MCF 10A (cell line): ENCODE measurements around the gene CRIM1. TPM values are rescaled to one million over a fixed set of nuclear protein-coding genes. Genes with fewer than 3 reads are reported as not detected.

Source experiments
- BruUV-seq: library from RNA; stranded (reverse); fragments of 400-500 nt; replicated peaks from 2 replicates; lab custom pipeline; 2021; lab: Mats Ljungman, UMichigan
- CTCF ChIA-PET: fragments of 300-600 bp; sonication (Branson Sonifier 250); formaldehyde crosslinking; extraction: SDS; loops from one replicate; lab custom pipeline; 2021; ENCODE audit warnings: antibody characterized with exemption, inconsistent platforms; lab: Yijun Ruan, JAX
- POLR2A ChIA-PET: fragments of 300-600, 350-650 bp; sonication (Branson Sonifier 250); formaldehyde crosslinking; extraction: SDS; loops from one replicate; lab custom pipeline; 2020; ENCODE audit warnings: antibody characterized with exemption, inconsistent platforms; lab: Yijun Ruan, JAX
- DNase-seq: peaks from one replicate; pipeline ENCODE4 v3.0.0-alpha.2; 2018; ENCODE audit not compliant: unreplicated experiment
- H3K27ac Mint-ChIP-seq: one replicate; pipeline ENCODE4 v1.8.0; 2022; ENCODE audit warnings: mild to moderate bottlenecking, low read depth, mixed read lengths; ENCODE audit not compliant: unreplicated experiment
- H3K27me3 Mint-ChIP-seq: one replicate; pipeline ENCODE4 v1.8.0; 2022; ENCODE audit warnings: mixed read lengths; ENCODE audit not compliant: insufficient read depth, unreplicated experiment
- H3K36me3 Mint-ChIP-seq: one replicate; pipeline ENCODE4 v1.8.0; 2022; ENCODE audit warnings: mild to moderate bottlenecking, moderate library complexity, mixed read lengths; ENCODE audit not compliant: insufficient read depth, unreplicated experiment
- H3K4me1 Mint-ChIP-seq: one replicate; pipeline ENCODE4 v1.8.0; 2022; ENCODE audit warnings: mixed read lengths; ENCODE audit not compliant: insufficient read depth, unreplicated experiment
- H3K4me3 Mint-ChIP-seq: one replicate; pipeline ENCODE4 v1.8.0; 2022; ENCODE audit warnings: mild to moderate bottlenecking, moderate library complexity, mixed read lengths; ENCODE audit not compliant: unreplicated experiment
- H3K9me3 Mint-ChIP-seq: one replicate; pipeline ENCODE4 v1.8.0; 2022; ENCODE audit warnings: mixed read lengths; ENCODE audit not compliant: unreplicated experiment
- CTCF ChIP-seq: fragments of 200-600 bp; IDR thresholded peaks from one replicate; pipeline ENCODE4 v1.8.0; 2022; ENCODE audit warnings: antibody characterized with exemption, mild to moderate bottlenecking; ENCODE audit not compliant: unreplicated experiment
- intact Hi-C: fragments of 100-400 bp; cut with micrococcal nuclease; formaldehyde crosslinking; loops from 2 replicates; pipeline ENCODE4 v1.14.1; 2022
- total RNA-seq: library from RNA; stranded (reverse); gene quantifications from 2 replicates; pipeline ENCODE4 v1.2.3, GENCODE V29; 2022

Gene CRIM1
- total RNA-seq, 1 experiment from 2014 or later, result 185 TPM

- Mint-ChIP-seq H3K27ac (no peak overlapping the region), H3K4me1 (peaks cover 33% of the 10 kb centered on the region), H3K27me3 (no peaks in the 10 kb centered on the region), H3K9me3 (no peaks in the 10 kb centered on the region), H3K36me3 (peaks cover 69% of the 10 kb centered on the region), H3K4me3 (no peak overlapping the region)
- intact Hi-C loops, result no loop called here
- POLR2A ChIA-PET, result interaction anchor here (0.7 to 5.9 kb wide), 4 partner anchors 9 to 28 kb away, joined by 3 to 38 read pairs (median 6); no protein-coding TSS in a partner anchor
- no TSS peak for BruUV-seq
- CTCF ChIA-PET, result interaction anchor here (0.7 to 2.5 kb wide), 3 partner anchors 9 to 74 kb away, joined by 3 to 9 read pairs (median 5); no protein-coding TSS in a partner anchor
- TF ChIP-seq CTCF, result no peak
- no peak for DNase-seq
Measured at GRCh38 chr2:36385603-36386002, 30.0 kb downstream of the CRIM1 start.

DNA sequence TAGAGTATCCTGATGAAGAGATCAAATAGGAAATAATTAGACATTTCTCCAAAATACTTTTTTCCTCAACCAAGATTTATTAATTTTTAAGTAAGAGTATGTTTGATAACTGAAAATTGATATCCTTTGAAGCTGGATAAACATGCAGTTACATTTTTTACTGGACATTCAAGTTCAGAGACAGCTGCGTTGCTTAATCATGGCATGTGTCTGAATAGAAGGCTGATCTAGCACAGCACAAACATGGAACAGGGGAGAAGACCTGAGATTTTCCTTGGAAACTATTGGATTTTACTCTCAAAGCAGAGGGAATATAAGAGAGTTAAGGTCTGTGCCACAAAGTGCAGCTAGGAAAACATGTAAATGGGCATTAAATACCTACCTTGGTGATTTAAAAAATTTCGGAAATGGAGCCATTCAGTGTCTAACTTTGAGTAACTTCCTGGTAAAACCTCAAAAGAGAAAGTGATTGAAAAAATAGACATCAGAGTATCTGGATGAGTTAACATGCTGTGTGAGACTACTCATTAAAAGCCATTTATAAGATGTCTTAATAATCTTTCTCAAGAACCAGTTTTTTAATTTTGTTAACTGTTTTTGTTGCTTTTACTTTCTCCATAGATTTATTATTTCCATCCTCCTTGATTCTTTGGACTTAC is 31.8 kb downstream of the CRIM1 start:
- Mint-ChIP-seq H3K4me3 (peak overlapping the region; percentile 12), H3K27ac (peak overlapping the region; percentile 82), H3K36me3 (peaks cover 66% of the 10 kb centered on the region), H3K9me3 (no peaks in the 10 kb centered on the region), H3K27me3 (no peaks in the 10 kb centered on the region), H3K4me1 (peaks cover 24% of the 10 kb centered on the region)
- no peak for TF ChIP-seq CTCF
- POLR2A ChIA-PET, result interaction anchor here (0.6 to 4.3 kb wide), 11 partner anchors 8 to 262 kb away, joined by 3 to 21 read pairs (median 5); partner anchors contain the start of gene CRIM1
- CTCF ChIA-PET, result interaction anchor here (2.1 to 2.5 kb wide), 2 partner anchors 11 to 35 kb away, joined by 8 to 9 read pairs; no protein-coding TSS in a partner anchor
- intact Hi-C loops, result no loop called here
- no peak for DNase-seq
- BruUV-seq, result no TSS peak

DNA sequence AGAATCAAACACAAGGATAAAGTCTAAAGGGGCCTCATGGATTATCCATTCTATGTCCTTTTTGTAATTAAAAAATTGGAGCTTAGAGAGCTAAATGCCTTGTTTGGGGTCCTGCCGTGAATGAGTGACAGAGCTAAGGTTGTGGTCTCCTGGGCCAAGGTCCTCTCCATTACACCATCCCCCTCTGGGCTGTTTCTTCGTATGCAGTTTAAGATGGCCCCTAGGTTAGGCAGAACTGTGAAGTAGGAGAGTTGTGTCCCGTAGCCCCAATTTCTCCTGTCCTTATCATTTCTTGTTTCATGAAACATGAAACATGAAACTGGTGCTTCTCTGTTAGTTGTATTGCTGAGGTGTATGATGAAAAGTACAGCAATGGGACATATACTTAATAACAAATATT is 32.9 kb downstream of the CRIM1 start:
- peak overlapping the region; percentile 82 for H3K27ac Mint-ChIP-seq
- intact Hi-C loops, result no loop called here
- no peak for DNase-seq
- no peak for TF ChIP-seq CTCF
- POLR2A ChIA-PET, result interaction anchor here (1.2 to 4.3 kb wide), 6 partner anchors 10 to 44 kb away, joined by 3 to 21 read pairs (median 6); no protein-coding TSS in a partner anchor
- H3K4me1 Mint-ChIP-seq, result peaks cover 27% of the 10 kb centered on the region
- no peaks in the 10 kb centered on the region for H3K27me3 Mint-ChIP-seq
- no TSS peak for BruUV-seq
- CTCF ChIA-PET, result interaction anchor here (2.1 to 2.8 kb wide), 2 partner anchors 36 to 71 kb away, joined by 8 to 9 read pairs; no protein-coding TSS in a partner anchor
- peaks cover 67% of the 10 kb centered on the region for H3K36me3 Mint-ChIP-seq
- H3K4me3 Mint-ChIP-seq, result no peak overlapping the region
- no peaks in the 10 kb centered on the region for H3K9me3 Mint-ChIP-seq

DNA sequence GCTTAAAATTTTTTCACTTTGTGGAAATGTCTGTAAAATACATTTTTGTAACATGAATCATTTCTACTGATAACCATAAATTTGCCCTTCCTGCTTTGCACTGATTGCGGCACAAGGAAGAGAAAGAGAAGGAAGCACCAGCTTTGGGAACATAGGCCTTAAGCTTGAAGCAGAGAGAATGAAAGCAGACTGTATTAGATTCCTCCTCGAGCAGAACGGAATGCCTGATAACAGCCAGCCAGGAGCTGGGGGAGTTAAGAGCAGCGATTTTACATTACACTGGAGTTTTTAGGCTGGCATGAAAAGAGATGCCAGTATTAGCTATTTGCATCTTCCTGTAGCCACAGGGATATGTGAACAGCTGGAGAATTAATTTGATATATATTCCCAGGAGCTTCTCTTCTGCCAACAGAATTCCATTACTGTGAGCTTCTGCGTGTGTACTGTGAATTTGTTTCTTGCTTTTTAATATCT is 33.5 kb downstream of the CRIM1 start:
- Mint-ChIP-seq H3K27me3 (no peaks in the 10 kb centered on the region), H3K9me3 (no peaks in the 10 kb centered on the region), H3K4me3 (no peak overlapping the region), H3K36me3 (peaks cover 66% of the 10 kb centered on the region), H3K4me1 (peaks cover 28% of the 10 kb centered on the region), H3K27ac (no peak overlapping the region)
- no peak for TF ChIP-seq CTCF
- intact Hi-C loops, result no loop called here
- ChIA-PET POLR2A (interaction anchor here (0.6 to 4.3 kb wide), 5 partner anchors 8 to 104 kb away, joined by 3 to 21 read pairs (median 5); no protein-coding TSS in a partner anchor), CTCF (interaction anchor here (2.1 to 2.8 kb wide), 2 partner anchors 36 to 71 kb away, joined by 8 to 9 read pairs; no protein-coding TSS in a partner anchor)
- BruUV-seq, result no TSS peak
- DNase-seq, result no peak
